GM23338 (cell line): ENCODE data around the gene HBM. TPM values are rescaled to one million over a fixed set of nuclear protein-coding genes. Genes with fewer than 3 reads are reported as not detected.

Source experiments
- ATAC-seq: fragments of 200-7000 bp; cut with Tn5 transposase; 3 replicates; pipeline ENCODE4 v1.9.1; 2020
- DNase-seq: peaks from one replicate; pipeline ENCODE4 v3.0.0-alpha.2; 2015; ENCODE audit warnings: low spot score
- H2AFZ ChIP-seq: fragments of 200-600 bp; sonication (generic); 2 replicates; pipeline ENCODE4 v1.8.0; 2016; ENCODE audit warnings: antibody characterized with exemption, mild to moderate bottlenecking, moderate library complexity
- H3F3A ChIP-seq: fragments of 200-600 bp; sonication (generic); replicated peaks from 2 replicates; pipeline ENCODE4 v1.8.0; 2017; ENCODE audit warnings: antibody characterized with exemption, mixed run types, low read depth
- H3K27ac ChIP-seq: fragments of 200-600 bp; sonication (generic); 2 replicates; pipeline ENCODE4 v1.6.1; 2016; ENCODE audit warnings: low read depth
- H3K27me3 ChIP-seq: fragments of 200-600 bp; sonication (generic); 2 replicates; pipeline ENCODE4 v1.8.0; 2016; ENCODE audit warnings: mild to moderate bottlenecking, mixed run types, moderate library complexity; ENCODE audit not compliant: insufficient read depth
- H3K36me3 ChIP-seq: fragments of 200-600 bp; sonication (generic); 2 replicates; pipeline ENCODE4 v1.8.0; 2016; ENCODE audit warnings: mild to moderate bottlenecking; ENCODE audit not compliant: insufficient read depth
- H3K4me1 ChIP-seq: fragments of 200-600 bp; sonication (generic); 2 replicates; pipeline ENCODE4 v1.8.0; 2016; ENCODE audit warnings: mild to moderate bottlenecking, moderate library complexity; ENCODE audit not compliant: insufficient read depth
- H3K4me2 ChIP-seq: fragments of 200-600 bp; sonication (generic); 2 replicates; pipeline ENCODE4 v1.7.1; 2017; ENCODE audit warnings: mixed run types
- H3K4me3 ChIP-seq: fragments of 200-600 bp; sonication (generic); 2 replicates; pipeline ENCODE4 v1.6.1; 2016; ENCODE audit warnings: mixed run types
- H3K79me2 ChIP-seq: fragments of 200-600 bp; sonication (generic); replicated peaks from 2 replicates; pipeline ENCODE4 v1.8.0; 2017; ENCODE audit warnings: mild to moderate bottlenecking; ENCODE audit not compliant: insufficient read depth
- H3K9me2 ChIP-seq: fragments of 200-600 bp; sonication (generic); 2 replicates; pipeline ENCODE4 v1.8.0; 2017; ENCODE audit not compliant: insufficient read depth
- H4K20me1 ChIP-seq: fragments of 200-600 bp; sonication (generic); replicated peaks from 2 replicates; pipeline ENCODE4 v1.8.0; 2017; ENCODE audit warnings: mild to moderate bottlenecking; ENCODE audit not compliant: insufficient read depth
- H3K27ac Mint-ChIP-seq: 2 replicates; pipeline ENCODE4 v1.8.0; 2020; ENCODE audit warnings: inconsistent platforms, mild to moderate bottlenecking, moderate library complexity, mixed read lengths
- H3K27me3 Mint-ChIP-seq: 3 replicates; pipeline ENCODE4 v1.8.0; 2022; ENCODE audit warnings: low read depth, mild to moderate bottlenecking, moderate library complexity, mixed read lengths, inconsistent platforms; ENCODE audit not compliant: insufficient read depth, poor library complexity
- H3K36me3 Mint-ChIP-seq: 3 replicates; pipeline ENCODE4 v1.8.0; 2021; ENCODE audit warnings: low read depth, mild to moderate bottlenecking, inconsistent platforms, moderate library complexity, mixed read lengths
- H3K4me1 Mint-ChIP-seq: 3 replicates; pipeline ENCODE4 v1.8.0; 2020; ENCODE audit warnings: mild to moderate bottlenecking, inconsistent platforms, mixed read lengths
- H3K4me3 Mint-ChIP-seq: 3 replicates; pipeline ENCODE4 v1.8.0; 2021; ENCODE audit warnings: moderate library complexity, mild to moderate bottlenecking, inconsistent platforms, mixed read lengths
- H3K9me3 Mint-ChIP-seq: 3 replicates; pipeline ENCODE4 v1.8.0; 2020; ENCODE audit warnings: moderate library complexity, mild to moderate bottlenecking, inconsistent platforms, mixed read lengths
- CREB1 ChIP-seq: fragments of 250-450 bp; sonication (Bioruptor Pico); IDR thresholded peaks from 2 replicates; pipeline ENCODE4 v1.5.0; 2020; ENCODE audit warnings: low read depth, mild to moderate bottlenecking, moderate library complexity
- CTCF ChIP-seq, 2 experiments: fragments of 200-600 bp in 1 of 2; sonication (generic) in 1 of 2; conservative IDR thresholded peaks; 2 replicates each; pipeline versions ENCODE4 v1.5.1 to v1.6.1; 2016 to 2017; ENCODE audit warnings: antibody characterized with exemption in 2 of 2, low read depth in 2 of 2, mild to moderate bottlenecking in 2 of 2, moderate library complexity in 1 of 2
- ETS1 ChIP-seq: IDR thresholded peaks from 2 replicates; pipeline ENCODE4 v1.6.1; 2016; ENCODE audit warnings: antibody characterized with exemption
- EZH2 ChIP-seq: fragments of 200-600 bp; sonication (generic); IDR thresholded peaks from one replicate; pipeline ENCODE4 v1.8.0; 2017; ENCODE audit warnings: antibody characterized with exemption, mild to moderate bottlenecking, low read depth; ENCODE audit not compliant: unreplicated experiment
- EZH2phosphoT487 ChIP-seq: fragments of 200-600 bp; sonication (generic); IDR thresholded peaks from one replicate; pipeline ENCODE4 v1.8.1; 2018; ENCODE audit warnings: antibody characterized with exemption; ENCODE audit not compliant: unreplicated experiment
- JUNB ChIP-seq: IDR thresholded peaks from one replicate; pipeline ENCODE4 v1.6.1; 2016; ENCODE audit warnings: antibody characterized with exemption; ENCODE audit not compliant: unreplicated experiment
- NANOG ChIP-seq: IDR thresholded peaks from 2 replicates; pipeline ENCODE4 v1.6.1; 2016; ENCODE audit warnings: antibody characterized with exemption, borderline replicate concordance
- POLR2AphosphoS5 ChIP-seq: IDR thresholded peaks from 2 replicates; pipeline ENCODE4 v1.6.1; 2016; ENCODE audit warnings: antibody characterized with exemption, low read depth
- REST ChIP-seq: IDR thresholded peaks from one replicate; pipeline ENCODE4 v1.6.1; 2018; ENCODE audit warnings: antibody characterized with exemption; ENCODE audit not compliant: unreplicated experiment
- STAT1 ChIP-seq: IDR thresholded peaks from one replicate; pipeline ENCODE4 v1.6.1; 2016; ENCODE audit warnings: antibody characterized with exemption; ENCODE audit not compliant: unreplicated experiment
- ZNF331 ChIP-seq: fragments of 250-450 bp; sonication (Bioruptor Pico); IDR thresholded peaks from 2 replicates; pipeline ENCODE4 v1.5.0; 2020; ENCODE audit warnings: low read depth, mild to moderate bottlenecking, moderate library complexity
- ZNF462 ChIP-seq: fragments of 250-450 bp; sonication (Bioruptor Pico); IDR thresholded peaks from 2 replicates; pipeline ENCODE4 v1.5.0; 2020; ENCODE audit warnings: mild to moderate bottlenecking, moderate library complexity
- polyA plus RNA-seq: library from polyadenylated mRNA; unstranded; fragments of >200 nt; fragmentation: Nextera tagmentation; extraction: Ambion mirVana; gene quantifications from 2 replicates; pipeline ENCODE4 v1.2.1, GENCODE V29; 2016
- total RNA-seq: library from RNA; depleted of rRNA; stranded (reverse); fragments of >200 nt; shearing (Covaris generic); gene quantifications from 2 replicates; pipeline ENCODE4 v1.2.3, GENCODE V29; 2014

The HBM gene
- total and polyA plus RNA-seq, 2 experiments from 2014 or later, result not detected

- TF ChIP-seq STAT1, result no peak
- no peak for TF ChIP-seq NANOG
- TF ChIP-seq JUNB, result no peak
- TF ChIP-seq ETS1, result no peak
- TF ChIP-seq REST, result peak; percentile 14
- TF ChIP-seq EZH2phosphoT487, result no peak
- TF ChIP-seq POLR2AphosphoS5, result peak; percentile 20
- TF ChIP-seq ZNF331 (CRISPR knock-in tag), result no peak
- no peak for TF ChIP-seq CREB1 (CRISPR knock-in tag)
- TF ChIP-seq CTCF (conservative IDR thresholded peaks at IDR 0.05; ENCODE audit: low read depth in 2 of 2), result peak; percentile 80 to 92
- TF ChIP-seq EZH2, result no peak
These were observed 15.8 kb downstream of the HBM start (continued) for GRCh38 chr16:181565-182021.

GRCh38 chr16:183005-183404 lies 17.2 kb downstream of the HBM start:
- no peak for ATAC-seq
- Mint-ChIP-seq H3K9me3 (no peaks in the 10 kb centered on the region; the same call in 2 of the 3 replicates), H3K4me1 (no peaks in the 10 kb centered on the region; the same call in 1 of the 3 replicates), H3K36me3 (peaks cover 20% of the 10 kb centered on the region), H3K27me3 (peaks cover 37% of the 10 kb centered on the region), H3K27ac (peak overlapping the region; percentile 65; the same call in 1 of the 2 replicates), H3K4me3 (no peak overlapping the region)
- H3F3A ChIP-seq, result peaks cover 26% of the 10 kb centered on the region; the same call in 1 of the 2 replicates
- H3K79me2 ChIP-seq, result no peaks in the 10 kb centered on the region
- no peak overlapping the region for H2AFZ ChIP-seq
- H3K4me2 ChIP-seq, result no peak overlapping the region
- H3K4me3 ChIP-seq, result no peak overlapping the region
- no peak for DNase-seq
- H3K36me3 ChIP-seq, result peaks cover 6% of the 10 kb centered on the region
- H3K9me2 ChIP-seq, result no peaks in the 10 kb centered on the region
- no peak overlapping the region for H3K27ac ChIP-seq
- no peaks in the 10 kb centered on the region; the same call in 1 of the 2 replicates for H3K4me1 ChIP-seq
- peaks cover 33% of the 10 kb centered on the region for H3K27me3 ChIP-seq
- H4K20me1 ChIP-seq, result peaks cover 8% of the 10 kb centered on the region
- no peak for TF ChIP-seq ZNF462
- TF ChIP-seq EZH2, result no peak
- TF ChIP-seq STAT1, result no peak
- no peak for TF ChIP-seq EZH2phosphoT487
